GM13976 (cell line): ENCODE measurements around the gene TAF3.

ENCODE experiments used
- DNase-seq: peaks from one replicate; pipeline ENCODE4 v3.0.0; 2012; ENCODE audit warnings: low spot score
- CTCF ChIP-seq: IDR thresholded peaks from 2 replicates; pipeline ENCODE4 v1.5.1; 2012; ENCODE audit warnings: borderline replicate concordance, mild to moderate bottlenecking; ENCODE audit not compliant: insufficient read depth; ENCODE audit errors: extremely low read depth, missing control alignments, control extremely low read depth
- in situ Hi-C: fragments of 300-500 bp; cut with MboI; formaldehyde crosslinking; loops from one replicate; pipeline ENCODE4 v1.12.0; 2022; ENCODE audit warnings: low sequenced_read_pairs, mixed read lengths, inconsistent platforms; ENCODE audit not compliant: unreplicated experiment

TAF3 gene

GRCh38 chr10:7887174-7887816 is 69.0 kb downstream of the TAF3 start:
- DNase-seq = no peak
- in situ Hi-C loops = no loop called here
- no peak for TF ChIP-seq CTCF

DNA sequence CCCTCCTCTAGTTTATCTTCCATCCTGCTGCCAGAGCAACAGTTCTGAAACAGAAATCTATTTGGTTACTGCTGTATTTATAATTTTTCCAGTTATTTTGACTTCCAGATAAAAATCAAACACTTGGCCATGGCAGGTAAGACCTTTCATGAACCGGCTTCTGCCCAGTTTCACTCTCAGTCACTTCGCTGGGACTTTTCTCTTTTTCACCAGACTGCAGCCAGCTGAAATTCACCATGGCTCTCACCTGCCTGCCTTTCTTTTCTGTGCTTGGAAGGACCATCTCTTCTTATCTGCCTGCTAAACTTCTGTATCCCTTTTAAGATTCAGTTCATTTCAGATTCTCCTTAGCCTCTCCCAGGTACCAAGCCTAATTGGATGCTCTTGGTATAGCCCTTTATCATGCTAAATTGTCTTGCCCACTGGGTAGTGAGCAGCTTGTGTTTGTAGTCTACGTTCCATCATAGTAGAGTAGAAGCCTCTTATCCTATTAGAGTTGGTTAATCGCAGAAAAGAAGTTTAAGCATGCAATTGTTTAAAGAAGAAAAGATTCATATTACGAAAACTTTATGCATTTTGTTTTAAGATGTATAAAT is 71.7 kb downstream of the TAF3 start:
- in situ Hi-C loops = no loop called here
- no peak for TF ChIP-seq CTCF
- DNase-seq = no peak

- TF ChIP-seq CTCF = no peak
- no peak for DNase-seq
- in situ Hi-C loops = no loop called here
Measured at GRCh38 chr10:7890781-7891180, 72.5 kb downstream of the TAF3 start.

- in situ Hi-C loops = no loop called here
- no peak for DNase-seq
- TF ChIP-seq CTCF = no peak
Measured at GRCh38 chr10:7891634-7892033, 73.3 kb downstream of the TAF3 start.

DNA sequence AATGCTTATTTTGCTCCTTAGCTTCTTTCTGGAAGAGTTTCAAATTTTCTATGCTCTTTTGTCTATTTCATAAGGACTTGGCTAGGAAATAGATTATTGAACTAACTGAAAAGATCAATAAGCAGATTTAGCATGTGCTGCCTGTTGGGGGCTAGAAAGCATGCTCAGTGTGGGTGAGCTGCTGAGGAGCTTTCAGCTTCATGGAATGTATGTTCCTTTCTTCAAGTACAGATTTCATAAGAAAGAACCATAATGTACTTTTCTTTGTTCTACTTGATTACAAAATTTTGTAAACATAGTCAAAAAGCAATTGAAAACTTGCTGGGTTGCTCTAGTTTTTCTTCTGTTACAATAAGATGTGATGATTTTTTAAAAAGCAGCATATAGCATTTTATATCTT is 73.8 kb downstream of the TAF3 start:
- no peak for DNase-seq
- no peak for TF ChIP-seq CTCF
- in situ Hi-C loops = no loop called here

DNA sequence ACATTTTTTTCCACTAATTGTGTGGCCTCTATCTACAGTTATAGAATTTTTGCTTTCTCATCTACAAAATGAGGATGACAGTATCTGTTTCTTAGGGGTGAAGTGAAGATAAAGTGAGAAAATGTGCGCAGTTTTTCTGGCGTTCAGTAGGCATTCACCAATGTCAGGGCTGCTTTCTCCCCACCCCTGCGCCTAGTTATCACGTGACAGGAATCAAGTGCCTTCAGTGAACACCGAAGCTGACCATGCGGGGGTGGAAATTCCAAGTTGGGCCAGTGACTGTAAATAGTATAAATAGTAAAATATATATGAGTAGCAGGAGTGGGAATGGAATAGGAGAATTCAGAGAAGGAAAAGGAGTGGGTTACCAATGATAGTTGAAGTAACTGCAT is 77.4 kb downstream of the TAF3 start:
- in situ Hi-C loops = no loop called here
- DNase-seq = no peak
- TF ChIP-seq CTCF = no peak
